ENCODE measurements around the gene FCHO1. TPM values are rescaled to one million over a fixed set of nuclear protein-coding genes. Genes with fewer than 3 reads are reported as not detected.
"Not testable (repeated sequence)": the region's sequence is repeated elsewhere in the genome, so short reads cannot be mapped to it uniquely, and the experiment has no call there.

The FCHO1 gene
- total RNA-seq, 4 donors from 2014 or later, result 3.1 to 7.4 (median 4.9) TPM

DNA sequence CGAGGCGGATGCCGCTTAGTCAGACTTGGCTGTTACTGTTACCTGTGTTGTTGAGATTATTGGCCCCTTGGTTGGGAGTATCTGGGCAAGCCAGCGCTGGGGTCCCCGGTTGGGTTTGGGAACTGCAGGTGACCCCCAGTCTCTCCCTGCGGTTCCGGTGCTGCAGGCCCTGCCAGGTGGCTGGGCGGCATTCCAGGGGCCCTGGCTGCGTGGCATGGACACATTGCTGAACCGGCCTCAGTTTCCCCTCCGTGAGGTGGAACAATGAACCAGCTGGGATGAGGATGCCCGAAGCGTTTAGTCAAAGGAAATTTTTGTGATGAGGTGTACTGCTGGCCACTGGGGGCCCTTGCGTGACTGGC, 44.2 kb downstream of the FCHO1 start:
- TF ChIP-seq, protein P1, sequence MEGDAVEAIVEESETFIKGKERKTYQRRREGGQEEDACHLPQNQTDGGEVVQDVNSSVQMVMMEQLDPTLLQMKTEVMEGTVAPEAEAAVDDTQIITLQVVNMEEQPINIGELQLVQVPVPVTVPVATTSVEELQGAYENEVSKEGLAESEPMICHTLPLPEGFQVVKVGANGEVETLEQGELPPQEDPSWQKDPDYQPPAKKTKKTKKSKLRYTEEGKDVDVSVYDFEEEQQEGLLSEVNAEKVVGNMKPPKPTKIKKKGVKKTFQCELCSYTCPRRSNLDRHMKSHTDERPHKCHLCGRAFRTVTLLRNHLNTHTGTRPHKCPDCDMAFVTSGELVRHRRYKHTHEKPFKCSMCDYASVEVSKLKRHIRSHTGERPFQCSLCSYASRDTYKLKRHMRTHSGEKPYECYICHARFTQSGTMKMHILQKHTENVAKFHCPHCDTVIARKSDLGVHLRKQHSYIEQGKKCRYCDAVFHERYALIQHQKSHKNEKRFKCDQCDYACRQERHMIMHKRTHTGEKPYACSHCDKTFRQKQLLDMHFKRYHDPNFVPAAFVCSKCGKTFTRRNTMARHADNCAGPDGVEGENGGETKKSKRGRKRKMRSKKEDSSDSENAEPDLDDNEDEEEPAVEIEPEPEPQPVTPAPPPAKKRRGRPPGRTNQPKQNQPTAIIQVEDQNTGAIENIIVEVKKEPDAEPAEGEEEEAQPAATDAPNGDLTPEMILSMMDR (IDR thresholded peaks at IDR 0.05), result no peak
- ATAC-seq (ENCODE audit: low FRiP score) (no peak), DNase-seq (ENCODE audit: low spot score) (no peak)

GRCh38 chr19:17796013-17796837, 44.9 kb downstream of the FCHO1 start:
- TF ChIP-seq, protein P1 (IDR thresholded peaks at IDR 0.05), result no peak

DNA sequence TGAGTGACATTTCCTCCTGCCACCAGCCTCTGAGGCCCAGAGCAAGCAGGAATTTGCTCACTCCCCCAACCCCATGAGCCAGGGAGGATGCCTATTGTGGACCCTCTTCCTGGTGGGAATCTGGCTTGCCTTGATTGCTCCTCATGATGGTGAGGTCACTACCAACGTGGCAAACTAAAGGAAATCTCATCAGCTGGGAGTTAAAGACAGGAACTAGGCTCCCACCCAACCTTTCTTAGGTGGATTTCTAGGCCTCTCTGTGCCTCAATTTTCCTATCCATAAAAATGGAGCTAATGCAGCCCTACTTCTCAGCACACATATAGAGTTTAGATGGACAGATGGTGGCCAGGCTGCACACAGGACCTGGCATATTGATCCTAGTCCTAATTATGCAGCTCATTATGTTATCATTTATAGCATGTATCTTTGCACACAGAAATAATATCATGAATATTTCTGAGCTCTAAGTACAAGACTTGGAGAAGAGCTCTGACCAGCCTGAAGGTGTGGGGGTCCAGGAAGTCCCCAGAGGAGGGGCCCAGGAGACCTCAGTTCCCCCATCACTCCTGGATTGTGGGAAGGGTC, 45.7 kb downstream of the FCHO1 start:
- DNase-seq (ENCODE audit: low spot score) (no peak), ATAC-seq (ENCODE audit: low FRiP score) (no peak)

More at GRCh38 chr19:17796013-17796837, 44.9 kb downstream of the FCHO1 start:
- DNase-seq (ENCODE audit: low spot score) (no peak), ATAC-seq (ENCODE audit: low FRiP score) (no peak)

DNA sequence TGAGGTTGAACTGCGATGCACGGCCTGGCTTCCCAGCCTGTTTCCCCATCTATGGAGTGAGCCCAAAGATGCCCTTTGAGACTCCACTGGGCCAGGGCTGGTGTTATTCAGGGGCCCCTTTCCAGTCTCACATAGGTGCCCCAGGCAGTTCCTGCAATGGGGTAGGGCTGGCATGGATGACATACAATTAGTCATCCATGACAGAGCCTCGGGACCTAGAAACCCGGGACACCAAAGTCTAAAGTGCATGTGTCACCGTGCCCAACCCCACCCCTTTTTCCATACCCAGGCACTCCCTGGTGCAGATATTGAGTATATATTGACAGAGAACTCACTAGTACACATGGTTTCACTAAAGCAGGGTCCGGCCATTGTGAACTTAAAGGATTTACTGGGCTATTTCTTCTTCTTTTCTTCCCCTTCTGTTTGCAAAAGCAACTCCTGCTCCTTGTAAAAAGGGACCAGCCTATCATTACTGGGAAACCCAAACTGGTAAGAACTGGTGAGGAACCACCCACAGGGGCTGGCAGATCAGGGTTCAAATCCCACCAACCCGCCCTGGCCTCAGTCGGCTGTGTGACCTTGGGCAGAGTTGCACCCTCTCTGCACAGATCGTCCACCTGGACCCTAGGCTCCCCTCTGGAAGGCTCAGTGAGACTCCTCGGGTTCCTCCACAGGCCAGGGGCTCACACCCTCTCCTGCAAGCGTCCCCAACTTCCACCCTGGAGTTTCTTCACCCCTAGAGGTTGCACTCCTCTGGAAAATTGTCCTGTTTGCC, 46.3 kb downstream of the FCHO1 start:
- no peak for ATAC-seq (ENCODE audit: low FRiP score)
- TF ChIP-seq, protein P1 (IDR thresholded peaks at IDR 0.05), result no peak
- DNase-seq (ENCODE audit: low spot score), result no peak

More for the DNA sequence above, 45.7 kb downstream of the FCHO1 start:
- TF ChIP-seq, protein P1 (IDR thresholded peaks at IDR 0.05), result no peak

- DNase-seq (ENCODE audit: low spot score); ATAC-seq (ENCODE audit: low FRiP score): not testable (repeated sequence)
These were observed 47.3 kb downstream of the FCHO1 start for GRCh38 chr19:17798599-17798998.

- ATAC-seq (ENCODE audit: low FRiP score), result no peak
- TF ChIP-seq, protein P1 (IDR thresholded peaks at IDR 0.05), result no peak
These were observed 51.0 kb downstream of the FCHO1 start for GRCh38 chr19:17802137-17802858.

More at GRCh38 chr19:17802137-17802858, 51.0 kb downstream of the FCHO1 start:
- no peak for DNase-seq (ENCODE audit: low spot score)

Measured in omental fat pad (tissue), 4 donors.